ENCODE data around the gene GABBR2.

- 0 out of 2 replicates have a peak, but pooled peaks have one; percentile 21 for TF ChIP-seq CTCF (conservative IDR thresholded peaks at IDR 0.05)
- no peak for TF ChIP-seq EZH2 (IDR thresholded peaks at IDR 0.05; ENCODE audit: low read depth)
These were observed 453.0 kb downstream of the GABBR2 start, which contains the start of gene TBC1D2 for GRCh38 chr9:98255578-98256296.
